Heart left ventricle (tissue), 13 donors: ENCODE measurements around the gene ZCCHC7.

ENCODE experiments used
- POLR2A ChIP-seq, 2 donors: fragments of 450-650 bp; IDR thresholded peaks; one replicate each; pipeline ENCODE4 v1.6.1; 2017; ENCODE audit warnings: antibody characterized with exemption in 2 of 2, mild to moderate bottlenecking in 2 of 2, moderate library complexity in 2 of 2
- TF ChIP-seq, protein P1 (sequence below), 12 donors: fragments of 200-600 bp; sonication (generic) in 4 of 12; IDR thresholded peaks; one replicate each; pipeline versions ENCODE4 v1.5.0 to v1.8.0; 2018 to 2022; ENCODE audit warnings: antibody characterized with exemption in 12 of 12, mild to moderate bottlenecking in 5 of 12
- donor health status: ischemic (EF 13 %, LVEDD 7.1; RV severe dilation, severe dysfunction).
- donor health status: DM: no; HTN: yes; CAD: no.
- donor health status: DM: no; HTN: no; CAD: no.
- donor health status: ischemic (EF 25% LVEDD 6.9; RV normal size, moderate dysfunction).
- donor health status: ischemic (EF 25% LVEDD 5.7; RV mildly dilated, moderate dysfunction).
- donor health status: ischemic (EF 35%, LVEDD 5.7; RV mildly dilated, moderate dysfunction).
- donor health status: nonischemic (EF 11% LVEDD 7.7; RV severe dilation, severe dysfunction).
- donor health status: DM: yes; HTN: yes; CAD: no.
- donor health status: PGD.
- donor health status: ischemic (EF 29% LVEDD 5.4; RV normal size, mild dysfunction).
- donor health status: nonischemic (EF 23%, LVEDD 6.1; RV moderate dilation, normal function).

DNA sequence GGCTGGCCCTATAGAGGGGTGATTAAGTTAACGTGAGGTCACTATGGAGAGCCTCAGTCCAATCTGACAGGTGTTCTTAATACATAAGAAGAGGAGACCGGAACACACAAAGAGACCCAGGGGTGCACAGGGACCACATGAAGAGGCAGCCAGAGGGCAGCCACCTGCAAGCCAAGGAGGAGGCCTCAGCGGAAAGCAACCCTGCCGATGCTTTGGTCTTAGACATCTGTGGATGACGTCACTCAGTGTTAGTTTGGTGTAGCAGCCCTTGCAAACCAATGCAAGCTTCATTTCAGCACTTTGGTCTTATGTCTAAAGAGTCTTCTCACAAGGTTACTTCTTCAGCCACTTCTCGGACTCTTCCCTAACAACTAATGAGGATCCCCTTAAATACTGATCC, 254.5 kb downstream of the ZCCHC7 start:
- TF ChIP-seq POLR2A (IDR thresholded peaks at IDR 0.05): no peak
- TF ChIP-seq, protein P1, sequence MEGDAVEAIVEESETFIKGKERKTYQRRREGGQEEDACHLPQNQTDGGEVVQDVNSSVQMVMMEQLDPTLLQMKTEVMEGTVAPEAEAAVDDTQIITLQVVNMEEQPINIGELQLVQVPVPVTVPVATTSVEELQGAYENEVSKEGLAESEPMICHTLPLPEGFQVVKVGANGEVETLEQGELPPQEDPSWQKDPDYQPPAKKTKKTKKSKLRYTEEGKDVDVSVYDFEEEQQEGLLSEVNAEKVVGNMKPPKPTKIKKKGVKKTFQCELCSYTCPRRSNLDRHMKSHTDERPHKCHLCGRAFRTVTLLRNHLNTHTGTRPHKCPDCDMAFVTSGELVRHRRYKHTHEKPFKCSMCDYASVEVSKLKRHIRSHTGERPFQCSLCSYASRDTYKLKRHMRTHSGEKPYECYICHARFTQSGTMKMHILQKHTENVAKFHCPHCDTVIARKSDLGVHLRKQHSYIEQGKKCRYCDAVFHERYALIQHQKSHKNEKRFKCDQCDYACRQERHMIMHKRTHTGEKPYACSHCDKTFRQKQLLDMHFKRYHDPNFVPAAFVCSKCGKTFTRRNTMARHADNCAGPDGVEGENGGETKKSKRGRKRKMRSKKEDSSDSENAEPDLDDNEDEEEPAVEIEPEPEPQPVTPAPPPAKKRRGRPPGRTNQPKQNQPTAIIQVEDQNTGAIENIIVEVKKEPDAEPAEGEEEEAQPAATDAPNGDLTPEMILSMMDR (IDR thresholded peaks at IDR 0.05): no peak
